ENCODE measurements around the gene NDUFB8. TPM values are rescaled to one million over a fixed set of nuclear protein-coding genes. Genes with fewer than 3 reads are reported as not detected.

NDUFB8 gene
- total RNA-seq, 2 donors from 2014 or later = 195 to 222 TPM

- Histone ChIP-seq H3K9me3 (no peaks in the 10 kb centered on the region), H3K27ac (no peak overlapping the region), H3K4me3 (no peak overlapping the region), H3K27me3 (replicated peaks; ENCODE audit: insufficient read depth) (no peaks in the 10 kb centered on the region), H3K4me1 (replicated peaks) (no peaks in the 10 kb centered on the region), H3K36me3 (no peaks in the 10 kb centered on the region)
- DNase-seq (ENCODE audit: low spot score) = no peak
- intact Hi-C loops (cut with DNase I) = no loop called here
- 56% methylated on average over 8 of the region's 8 CpGs for WGBS
- TF ChIP-seq POLR2A (IDR thresholded peaks at IDR 0.05) (no peak), POLR2AphosphoS5 (IDR thresholded peaks at IDR 0.05) (no peak), CTCF (IDR thresholded peaks at IDR 0.05) (no peak)
Measured at GRCh38 chr10:100570506-100570905, 40.8 kb upstream of the NDUFB8 start.

GRCh38 chr10:100569687-100570481 is 40.2 kb upstream of the NDUFB8 start:
- no peaks in the 10 kb centered on the region for H3K9me3 ChIP-seq
- no peaks in the 10 kb centered on the region for H3K4me1 ChIP-seq (replicated peaks)
- no peak for DNase-seq (ENCODE audit: low spot score)
- 14% methylated on average over 27 of the region's 28 CpGs for WGBS
- H3K4me3 ChIP-seq = no peak overlapping the region
- TF ChIP-seq POLR2AphosphoS5 (IDR thresholded peaks at IDR 0.05) (no peak), CTCF (IDR thresholded peaks at IDR 0.05) (no peak), POLR2A (IDR thresholded peaks at IDR 0.05) (no peak)
- no peaks in the 10 kb centered on the region for H3K36me3 ChIP-seq
- intact Hi-C loops (cut with DNase I) = loop anchor here (5.0 to 10.0 kb wide), 2 partner anchors 307 to 445 kb away; no protein-coding TSS in a partner anchor
- no peaks in the 10 kb centered on the region for H3K27me3 ChIP-seq (replicated peaks; ENCODE audit: insufficient read depth)
- H3K27ac ChIP-seq = no peak overlapping the region

GRCh38 chr10:100568912-100569311 is 39.2 kb upstream of the NDUFB8 start:
- H3K27ac ChIP-seq = no peak overlapping the region
- intact Hi-C loops (cut with DNase I) = loop anchor here (5.0 to 10.0 kb wide), 2 partner anchors 308 to 446 kb away; no protein-coding TSS in a partner anchor
- no peaks in the 10 kb centered on the region for H3K36me3 ChIP-seq
- H3K4me3 ChIP-seq = no peak overlapping the region
- 73% methylated on average over 3 of the region's 3 CpGs for WGBS
- no peak for DNase-seq (ENCODE audit: low spot score)
- H3K9me3 ChIP-seq = no peaks in the 10 kb centered on the region
- H3K27me3 ChIP-seq (replicated peaks; ENCODE audit: insufficient read depth) = peaks cover 4% of the 10 kb centered on the region
- H3K4me1 ChIP-seq (replicated peaks) = no peaks in the 10 kb centered on the region
- TF ChIP-seq CTCF (IDR thresholded peaks at IDR 0.05) (no peak), POLR2A (IDR thresholded peaks at IDR 0.05) (no peak), POLR2AphosphoS5 (IDR thresholded peaks at IDR 0.05) (no peak)

- Histone ChIP-seq H3K27ac (no peak overlapping the region), H3K27me3 (replicated peaks; ENCODE audit: insufficient read depth) (peaks cover 6% of the 10 kb centered on the region), H3K4me3 (no peak overlapping the region), H3K9me3 (no peaks in the 10 kb centered on the region), H3K4me1 (replicated peaks) (no peaks in the 10 kb centered on the region), H3K36me3 (no peaks in the 10 kb centered on the region)
- TF ChIP-seq POLR2AphosphoS5 (IDR thresholded peaks at IDR 0.05) = no peak
- 17% methylated on average over 6 of the region's 6 CpGs for WGBS
- intact Hi-C loops (cut with DNase I) = loop anchor here (5.0 to 10.0 kb wide), 2 partner anchors 309 to 447 kb away; no protein-coding TSS in a partner anchor
- DNase-seq (ENCODE audit: low spot score) = no peak
Measured at GRCh38 chr10:100567826-100568225, 38.2 kb upstream of the NDUFB8 start.

- TF ChIP-seq POLR2AphosphoS5 (IDR thresholded peaks at IDR 0.05) (no peak), POLR2A (IDR thresholded peaks at IDR 0.05) (no peak), CTCF (IDR thresholded peaks at IDR 0.05) (no peak)
- no peak for DNase-seq (ENCODE audit: low spot score)
- H3K27ac ChIP-seq = no peak overlapping the region
- H3K4me3 ChIP-seq = no peak overlapping the region
- WGBS = 46% methylated on average over 11 of the region's 11 CpGs
- no peaks in the 10 kb centered on the region for H3K4me1 ChIP-seq (replicated peaks)
- no peaks in the 10 kb centered on the region for H3K9me3 ChIP-seq
- intact Hi-C loops (cut with DNase I) = loop anchor here (5.0 to 10.0 kb wide), 2 partner anchors 310 to 448 kb away; no protein-coding TSS in a partner anchor
- peaks cover 6% of the 10 kb centered on the region for H3K27me3 ChIP-seq (replicated peaks; ENCODE audit: insufficient read depth)
- H3K36me3 ChIP-seq = no peaks in the 10 kb centered on the region
Measured at GRCh38 chr10:100567249-100567648, 37.6 kb upstream of the NDUFB8 start.

Data from prostate gland (tissue), 2 donors.